DOHH2 (cell line): ENCODE results near the gene DNAL4.

Experiments used
- CTCF ChIP-seq: fragments of 200-600 bp; sonication (generic); IDR thresholded peaks from one replicate; pipeline ENCODE4 v1.5.1; 2014; ENCODE audit warnings: antibody characterized with exemption, mild to moderate bottlenecking, low read depth, low read length; ENCODE audit not compliant: poor library complexity, severe bottlenecking
- EZH2phosphoT487 ChIP-seq: fragments of 200-600 bp; sonication (generic); IDR thresholded peaks from 2 replicates; pipeline ENCODE4 v1.6.1; 2017; ENCODE audit warnings: borderline replicate concordance, mild to moderate bottlenecking, antibody characterized with exemption, low read length, moderate library complexity, mixed read lengths

GRCh38 chr22:38789606-38790005 is 4.3 kb downstream of the DNAL4 start:
- TF ChIP-seq CTCF: no peak
- TF ChIP-seq EZH2phosphoT487: no peak
